ENCODE measurements around the gene ZNF764. TPM values are rescaled to one million over a fixed set of nuclear protein-coding genes. Genes with fewer than 3 reads are reported as not detected.
"Not testable (repeated sequence)": the region's sequence is repeated elsewhere in the genome, so short reads cannot be mapped to it uniquely, and the experiment has no call there.

The ZNF764 gene
- total RNA-seq, 1 donor from 2014 or later, result 3.7 TPM

GRCh38 chr16:30553393-30553899 lies 4.7 kb downstream of the ZNF764 start:
- Histone ChIP-seq H3K9ac (ENCODE audit: low read depth in 1 of 3, low read length in 3 of 3) (peak overlapping the region in 1 of 3 donors; percentile 0), H3K27ac (ENCODE audit: low read depth, low read length) (no peak overlapping the region), H3K4me1 (ENCODE audit: control insufficient read depth in 3 of 3, insufficient read depth in 3 of 3, low read length in 3 of 3) (peaks cover 17 to 32% (median 23%) of the 10 kb centered on the region in 3 donors)

GRCh38 chr16:30552956-30553355 lies 5.2 kb downstream of the ZNF764 start:
- H3K9ac ChIP-seq (ENCODE audit: low read depth in 1 of 3, low read length in 3 of 3), result peak overlapping the region in 1 of 3 donors; percentile 0
- no peak overlapping the region for H3K27ac ChIP-seq (ENCODE audit: low read depth, low read length)
- no peaks in the 10 kb centered on the region for H3K9me3 ChIP-seq (ENCODE audit: control insufficient read depth in 3 of 3, low read length in 3 of 3)
- H3K27me3 ChIP-seq (ENCODE audit: control insufficient read depth in 3 of 3, insufficient read depth in 3 of 3, low read length in 3 of 3), result no peaks in the 10 kb centered on the region
- no peak overlapping the region for H3K4me3 ChIP-seq (ENCODE audit: low read length in 3 of 3)
- peaks cover 17 to 32% (median 23%) of the 10 kb centered on the region in 3 donors for H3K4me1 ChIP-seq (ENCODE audit: control insufficient read depth in 3 of 3, insufficient read depth in 3 of 3, low read length in 3 of 3)
- H3K36me3 ChIP-seq (ENCODE audit: control insufficient read depth in 3 of 3, insufficient read depth in 3 of 3, low read length in 3 of 3), result peaks cover 13 to 24% (median 19%) of the 10 kb centered on the region in 3 donors

More at GRCh38 chr16:30553393-30553899, 4.7 kb downstream of the ZNF764 start:
- Histone ChIP-seq H3K36me3 (ENCODE audit: control insufficient read depth in 3 of 3, insufficient read depth in 3 of 3, low read length in 3 of 3) (peaks cover 13 to 24% (median 19%) of the 10 kb centered on the region in 3 donors), H3K9me3 (ENCODE audit: control insufficient read depth in 3 of 3, low read length in 3 of 3) (no peaks in the 10 kb centered on the region), H3K27me3 (ENCODE audit: control insufficient read depth in 3 of 3, insufficient read depth in 3 of 3, low read length in 3 of 3) (no peaks in the 10 kb centered on the region), H3K4me3 (ENCODE audit: low read length in 3 of 3) (no peak overlapping the region)

GRCh38 chr16:30551781-30552180 lies 6.4 kb downstream of the ZNF764 start:
- Histone ChIP-seq H3K27me3 (ENCODE audit: control insufficient read depth in 3 of 3, insufficient read depth in 3 of 3, low read length in 3 of 3) (no peaks in the 10 kb centered on the region), H3K4me1 (ENCODE audit: control insufficient read depth in 3 of 3, insufficient read depth in 3 of 3, low read length in 3 of 3) (peaks cover 11 to 23% (median 19%) of the 10 kb centered on the region in 3 donors), H3K36me3 (ENCODE audit: control insufficient read depth in 3 of 3, insufficient read depth in 3 of 3, low read length in 3 of 3) (peaks cover 13 to 24% (median 19%) of the 10 kb centered on the region in 3 donors), H3K27ac (ENCODE audit: low read depth, low read length) (no peak overlapping the region), H3K9me3 (ENCODE audit: control insufficient read depth in 3 of 3, low read length in 3 of 3) (no peaks in the 10 kb centered on the region), H3K9ac (ENCODE audit: low read depth in 1 of 3, low read length in 3 of 3) (no peak overlapping the region), H3K4me3 (ENCODE audit: low read length in 3 of 3) (no peak overlapping the region)

- H3K9ac ChIP-seq (ENCODE audit: low read depth in 1 of 3, low read length in 3 of 3), result peak overlapping the region in 1 of 3 donors; percentile 32
- no peaks in the 10 kb centered on the region for H3K27me3 ChIP-seq (ENCODE audit: control insufficient read depth in 3 of 3, insufficient read depth in 3 of 3, low read length in 3 of 3)
- no peaks in the 10 kb centered on the region for H3K9me3 ChIP-seq (ENCODE audit: control insufficient read depth in 3 of 3, low read length in 3 of 3)
- H3K27ac ChIP-seq (ENCODE audit: low read depth, low read length), result no peak overlapping the region
- no peak overlapping the region for H3K4me3 ChIP-seq (ENCODE audit: low read length in 3 of 3)
- H3K4me1 ChIP-seq (ENCODE audit: control insufficient read depth in 3 of 3, insufficient read depth in 3 of 3, low read length in 3 of 3), result peaks cover 8 to 15% (median 12%) of the 10 kb centered on the region in 3 donors
- H3K36me3 ChIP-seq (ENCODE audit: control insufficient read depth in 3 of 3, insufficient read depth in 3 of 3, low read length in 3 of 3), result peaks cover 2 to 9% (median 8%) of the 10 kb centered on the region in 3 donors
Measured at GRCh38 chr16:30548416-30549253, 9.5 kb downstream of the ZNF764 start.

- Histone ChIP-seq H3K4me3 (ENCODE audit: low read length in 3 of 3) (no peak overlapping the region), H3K36me3 (ENCODE audit: control insufficient read depth in 3 of 3, insufficient read depth in 3 of 3, low read length in 3 of 3) (no peaks in the 10 kb centered on the region), H3K27me3 (ENCODE audit: control insufficient read depth in 3 of 3, insufficient read depth in 3 of 3, low read length in 3 of 3) (no peaks in the 10 kb centered on the region), H3K27ac (ENCODE audit: low read depth, low read length) (no peak overlapping the region), H3K9ac (ENCODE audit: low read depth in 1 of 3, low read length in 3 of 3) (no peak overlapping the region), H3K9me3 (ENCODE audit: control insufficient read depth in 3 of 3, low read length in 3 of 3) (no peaks in the 10 kb centered on the region), H3K4me1 (ENCODE audit: control insufficient read depth in 3 of 3, insufficient read depth in 3 of 3, low read length in 3 of 3) (peaks cover 0 to 5% (median 3%) of the 10 kb centered on the region in 3 donors)
Measured at GRCh38 chr16:30546115-30546514, 12.1 kb downstream of the ZNF764 start.

- peaks cover 0 to 4% (median 0%) of the 10 kb centered on the region in 3 donors for H3K4me1 ChIP-seq (ENCODE audit: control insufficient read depth in 3 of 3, insufficient read depth in 3 of 3, low read length in 3 of 3)
- H3K9ac ChIP-seq (ENCODE audit: low read depth in 1 of 3, low read length in 3 of 3), result no peak overlapping the region
- no peaks in the 10 kb centered on the region for H3K27me3 ChIP-seq (ENCODE audit: control insufficient read depth in 3 of 3, insufficient read depth in 3 of 3, low read length in 3 of 3)
- no peaks in the 10 kb centered on the region for H3K36me3 ChIP-seq (ENCODE audit: control insufficient read depth in 3 of 3, insufficient read depth in 3 of 3, low read length in 3 of 3)
- no peaks in the 10 kb centered on the region for H3K9me3 ChIP-seq (ENCODE audit: control insufficient read depth in 3 of 3, low read length in 3 of 3)
- H3K4me3 ChIP-seq (ENCODE audit: low read length in 3 of 3), result no peak overlapping the region
- no peak overlapping the region for H3K27ac ChIP-seq (ENCODE audit: low read depth, low read length)
Measured at GRCh38 chr16:30543067-30543466, 15.1 kb downstream of the ZNF764 start.

- Histone ChIP-seq H3K9me3 (ENCODE audit: control insufficient read depth in 3 of 3, low read length in 3 of 3) (no peaks in the 10 kb centered on the region), H3K4me3 (ENCODE audit: low read length in 3 of 3) (no peak overlapping the region), H3K27ac (ENCODE audit: low read depth, low read length) (no peak overlapping the region), H3K36me3 (ENCODE audit: control insufficient read depth in 3 of 3, insufficient read depth in 3 of 3, low read length in 3 of 3) (no peaks in the 10 kb centered on the region), H3K4me1 (ENCODE audit: control insufficient read depth in 3 of 3, insufficient read depth in 3 of 3, low read length in 3 of 3) (peaks cover 0 to 4% (median 0%) of the 10 kb centered on the region in 3 donors), H3K27me3 (ENCODE audit: control insufficient read depth in 3 of 3, insufficient read depth in 3 of 3, low read length in 3 of 3) (no peaks in the 10 kb centered on the region), H3K9ac (ENCODE audit: low read depth in 1 of 3, low read length in 3 of 3) (no peak overlapping the region)
Measured at GRCh38 chr16:30541502-30542329, 16.5 kb downstream of the ZNF764 start.

- not testable (repeated sequence) for H3K4me3 ChIP-seq (ENCODE audit: low read length in 3 of 3); H3K4me1 ChIP-seq (ENCODE audit: control insufficient read depth in 3 of 3, insufficient read depth in 3 of 3, low read length in 3 of 3); H3K27me3 ChIP-seq (ENCODE audit: control insufficient read depth in 3 of 3, insufficient read depth in 3 of 3, low read length in 3 of 3); H3K27ac ChIP-seq (ENCODE audit: low read depth, low read length); H3K9me3 ChIP-seq (ENCODE audit: control insufficient read depth in 3 of 3, low read length in 3 of 3); H3K9ac ChIP-seq (ENCODE audit: low read depth in 1 of 3, low read length in 3 of 3); H3K36me3 ChIP-seq (ENCODE audit: control insufficient read depth in 3 of 3, insufficient read depth in 3 of 3, low read length in 3 of 3)
Measured at GRCh38 chr16:30540916-30541464, 17.2 kb downstream of the ZNF764 start.

GRCh38 chr16:30539986-30540526 lies 18.1 kb downstream of the ZNF764 start:
- not testable (repeated sequence) for H3K4me3 ChIP-seq (ENCODE audit: low read length in 3 of 3); H3K27me3 ChIP-seq (ENCODE audit: control insufficient read depth in 3 of 3, insufficient read depth in 3 of 3, low read length in 3 of 3); H3K36me3 ChIP-seq (ENCODE audit: control insufficient read depth in 3 of 3, insufficient read depth in 3 of 3, low read length in 3 of 3); H3K27ac ChIP-seq (ENCODE audit: low read depth, low read length); H3K9ac ChIP-seq (ENCODE audit: low read depth in 1 of 3, low read length in 3 of 3); H3K9me3 ChIP-seq (ENCODE audit: control insufficient read depth in 3 of 3, low read length in 3 of 3)
- peaks cover 10 to 14% (median 10%) of the 10 kb centered on the region in 3 donors for H3K4me1 ChIP-seq (ENCODE audit: control insufficient read depth in 3 of 3, insufficient read depth in 3 of 3, low read length in 3 of 3)

Measured in skeletal muscle tissue (tissue), 4 donors.